H1 (cell line): ENCODE results near the gene PTGES. TPM values are rescaled to one million over a fixed set of nuclear protein-coding genes. Genes with fewer than 3 reads are reported as not detected.

Source experiments
- CTCF ChIA-PET: fragments of 300-600 bp; sonication (Branson Sonifier 250); formaldehyde crosslinking; loops from one replicate; lab custom pipeline; 2021; ENCODE audit not compliant: partially characterized antibody; lab: Charles Lee
- POLR2A ChIA-PET: fragments of 300-600 bp; sonication (Branson Sonifier 250); formaldehyde crosslinking; loops from one replicate; lab custom pipeline; 2021; ENCODE audit warnings: inconsistent platforms; ENCODE audit not compliant: partially characterized antibody; lab: Charles Lee
- DNase-seq, 2 experiments: peaks; one replicate each; pipeline versions ENCODE4 v3.0.0 to v3.0.0-alpha.2; 2010 to 2022; ENCODE audit warnings: low spot score in 2 of 2, low read depth in 1 of 2, mixed read lengths in 1 of 2
- FAIRE-seq: peaks from 2 replicates; lab custom pipeline; 2011; peaks lifted over from hg19 to GRCh38; lab: Jason Lieb, UNC
- H2AFZ ChIP-seq: 2 replicates; pipeline ENCODE4 v1.8.1; 2012; ENCODE audit warnings: low read length, inconsistent platforms
- H2AK5ac ChIP-seq: 2 replicates; pipeline ENCODE4 v1.6.1; 2013; ENCODE audit warnings: low read depth, low read length
- H2BK120ac ChIP-seq: replicated peaks from 2 replicates; pipeline ENCODE3; 2013; ENCODE audit warnings: low read depth, low read length, inconsistent platforms
- H2BK12ac ChIP-seq: 2 replicates; pipeline ENCODE4 v1.6.1; 2013; ENCODE audit warnings: low read depth, low read length
- H2BK15ac ChIP-seq: 2 replicates; pipeline ENCODE4 v1.6.1; 2013; ENCODE audit warnings: low read length
- H2BK20ac ChIP-seq: 2 replicates; pipeline ENCODE4 v1.6.1; 2013; ENCODE audit warnings: low read length
- H2BK5ac ChIP-seq: 2 replicates; pipeline ENCODE4 v1.6.1; 2013; ENCODE audit warnings: low read depth, low read length
- H3K14ac ChIP-seq: 2 replicates; pipeline ENCODE4 v1.6.1; 2013; ENCODE audit warnings: inconsistent platforms; ENCODE audit not compliant: insufficient read length
- H3K18ac ChIP-seq: 2 replicates; pipeline ENCODE4 v1.6.1; 2013; ENCODE audit warnings: low read length; ENCODE audit errors: extremely low read depth
- H3K23ac ChIP-seq: 2 replicates; pipeline ENCODE4 v1.6.1; 2013; ENCODE audit warnings: inconsistent platforms; ENCODE audit not compliant: insufficient read length
- H3K23me2 ChIP-seq: 2 replicates; pipeline ENCODE4 v1.6.1; 2013; ENCODE audit warnings: low read depth, low read length
- H3K27ac ChIP-seq: 2 replicates; pipeline ENCODE4 v1.6.1; 2011; ENCODE audit warnings: low read depth, low read length, inconsistent platforms
- H3K27me3 ChIP-seq, 4 experiments: replicated peaks in 1 of 4; 1 replicate in 1 of 4; 2 replicates in 3 of 4; pipeline versions ENCODE4 v1.6.1 to v1.8.1; 2011 to 2013; ENCODE audit warnings: low read length in 3 of 4, mild to moderate bottlenecking in 3 of 4, inconsistent platforms in 2 of 4, mixed read lengths in 2 of 4, moderate library complexity in 1 of 4; ENCODE audit not compliant: control insufficient read depth in 3 of 4, insufficient read depth in 3 of 4; ENCODE audit errors: extremely low read depth in 1 of 4
- H3K36me3 ChIP-seq, 4 experiments: 2 replicates each; pipeline versions ENCODE4 v1.6.1 to v1.8.1; 2011 to 2013; ENCODE audit warnings: mild to moderate bottlenecking in 4 of 4, low read length in 3 of 4, moderate library complexity in 2 of 4, control low read depth in 1 of 4, inconsistent platforms in 1 of 4; ENCODE audit not compliant: insufficient read depth in 4 of 4, control insufficient read depth in 2 of 4
- H3K4ac ChIP-seq: replicated peaks from 2 replicates; pipeline ENCODE3; 2013; ENCODE audit warnings: low read length, low read depth, mixed read lengths, inconsistent platforms; ENCODE audit not compliant: insufficient read length
- H3K4me1 ChIP-seq, 4 experiments: replicated peaks in 1 of 4; 1 replicate in 1 of 4; 2 replicates in 3 of 4; pipeline versions ENCODE4 v1.6.1 to v1.8.1; 2011 to 2013; ENCODE audit warnings: low read length in 3 of 4, inconsistent platforms in 2 of 4, mixed read lengths in 1 of 4; ENCODE audit not compliant: insufficient read depth in 4 of 4, control insufficient read depth in 3 of 4
- H3K4me2 ChIP-seq, 2 experiments: 2 replicates each; pipeline versions ENCODE4 v1.6.1 to v1.8.1; 2011 to 2013; ENCODE audit warnings: low read depth in 2 of 2, low read length in 2 of 2, control low read depth in 1 of 2, inconsistent platforms in 1 of 2, mild to moderate bottlenecking in 1 of 2; ENCODE audit not compliant: insufficient read depth in 1 of 2
- H3K4me3 ChIP-seq, 4 experiments: fragments of 200-600, 300-600 bp in 1 of 4; sonication (generic), shearing (Covaris generic), sonication (Bioruptor Twin) in 1 of 4; 2 replicates each; pipeline versions ENCODE4 v1.5.1 to v1.8.1; 2011 to 2016; ENCODE audit warnings: low read length in 4 of 4, low read depth in 3 of 4, control low read depth in 2 of 4, inconsistent platforms in 2 of 4, mild to moderate bottlenecking in 2 of 4, mixed read lengths in 1 of 4, moderate library complexity in 1 of 4; ENCODE audit not compliant: insufficient read depth in 2 of 4; ENCODE audit errors: extremely low read depth in 1 of 4
- H3K56ac ChIP-seq: replicated peaks from 2 replicates; pipeline ENCODE3; 2013; ENCODE audit warnings: low read depth, mild to moderate bottlenecking, mixed read lengths, low read length, inconsistent platforms; ENCODE audit not compliant: insufficient read length
- H3K79me1 ChIP-seq: 2 replicates; pipeline ENCODE4 v1.6.1; 2013; ENCODE audit warnings: low read depth, low read length, control low read depth
- H3K79me2 ChIP-seq, 2 experiments: 2 replicates each; pipeline versions ENCODE4 v1.6.1 to v1.8.1; 2012 to 2013; ENCODE audit warnings: low read length in 2 of 2, mild to moderate bottlenecking in 2 of 2, inconsistent platforms in 1 of 2; ENCODE audit not compliant: insufficient read depth in 2 of 2, control insufficient read depth in 1 of 2
- H3K9ac ChIP-seq, 4 experiments: replicated peaks in 1 of 4; 1 replicate in 1 of 4; 2 replicates in 3 of 4; pipeline versions ENCODE4 v1.6.1 to v1.8.1; 2011 to 2013; ENCODE audit warnings: low read depth in 3 of 4, low read length in 3 of 4, control low read depth in 2 of 4, mild to moderate bottlenecking in 2 of 4, moderate library complexity in 2 of 4, inconsistent platforms in 1 of 4; ENCODE audit errors: extremely low read depth in 1 of 4
- H3K9me3 ChIP-seq, 2 experiments: 2 replicates each; pipeline versions ENCODE4 v1.6.1 to v1.8.1; 2012 to 2013; ENCODE audit warnings: mild to moderate bottlenecking in 2 of 2, moderate library complexity in 2 of 2, control low read depth in 1 of 2, inconsistent platforms in 1 of 2, low read depth in 1 of 2, low read length in 1 of 2, mixed read lengths in 1 of 2; ENCODE audit not compliant: insufficient read depth in 2 of 2
- H4K20me1 ChIP-seq, 2 experiments: replicated peaks in 1 of 2; 2 replicates each; pipeline versions ENCODE3 to v1.8.1; 2011 to 2013; ENCODE audit warnings: inconsistent platforms in 2 of 2, low read length in 2 of 2, mild to moderate bottlenecking in 1 of 2; ENCODE audit not compliant: insufficient read depth in 2 of 2, control insufficient read depth in 1 of 2
- H4K5ac ChIP-seq: 2 replicates; pipeline ENCODE4 v1.6.1; 2013; ENCODE audit warnings: low read length, low read depth, mixed read lengths, inconsistent platforms; ENCODE audit not compliant: insufficient read length
- H4K8ac ChIP-seq: 2 replicates; pipeline ENCODE4 v1.8.0; 2013; ENCODE audit warnings: mild to moderate bottlenecking, moderate library complexity, low read length, inconsistent platforms; ENCODE audit not compliant: insufficient read depth; ENCODE audit errors: extremely low read depth
- H4K91ac ChIP-seq: replicated peaks from 2 replicates; pipeline ENCODE3; 2013; ENCODE audit warnings: low read length, mixed read lengths, inconsistent platforms; ENCODE audit not compliant: insufficient read length
- HDAC6 ChIP-seq: IDR thresholded peaks from one replicate; pipeline ENCODE4 v1.7.1; 2012; ENCODE audit warnings: low read depth, mild to moderate bottlenecking, inconsistent platforms, low read length, moderate library complexity
- SRF ChIP-seq: IDR thresholded peaks from 2 replicates; pipeline ENCODE4 v1.6.1; 2011; ENCODE audit warnings: mild to moderate bottlenecking, low read depth, low read length, moderate library complexity
- WGBS, 2 experiments: shearing (Covaris generic) in 1 of 2; methylation state at CpG; one replicate each; pipeline versions ENCODE4 v1.1.6 to v1.1.7; 2013 to 2015; ENCODE audit warnings: low lambda C conversion rate in 2 of 2, mixed read lengths in 2 of 2, inconsistent platforms in 1 of 2, low coverage in 1 of 2, missing lambda C conversion rate in 1 of 2; ENCODE audit not compliant: insufficient replicate concordance in 2 of 2, insufficient coverage in 1 of 2, insufficient read length in 1 of 2; ENCODE audit errors: extremely low coverage in 1 of 2, missing lambda C conversion rate in 1 of 2; 5-methylcytosine and 5-hydroxymethylcytosine counted together
- polyA plus RNA-seq, 7 experiments: library from polyadenylated mRNA; depleted of rRNA in 3 of 7; stranded (reverse) in 5 of 7; unstranded in 2 of 7; fragments of >200 nt in 5 of 7; fragments of 200-250 nt in 2 of 7; gene quantifications; 1 replicate in 5 of 7; 2 replicates in 1 of 7; 4 replicates in 1 of 7; pipeline versions ENCODE4 v1.2.1 to v1.2.3, GENCODE V29; 2011 to 2013; ENCODE audit warnings: missing spikeins in 2 of 7, mixed read lengths in 2 of 7
- total RNA-seq: library from RNA; stranded (reverse); fragmentation: NEBNext Ultra II Directional; extraction: Animal tissue kit (Norgen Biotek cat#: 25700); gene quantifications from 2 replicates; pipeline ENCODE4 v1.2.1, GENCODE V29; 2021

Gene PTGES
- total and polyA plus RNA-seq, 2 of the 8 experiments (the other 6 are each of a cell fraction or from before 2014, with no cell fraction given): 3.2 to 5.1 TPM

DNA sequence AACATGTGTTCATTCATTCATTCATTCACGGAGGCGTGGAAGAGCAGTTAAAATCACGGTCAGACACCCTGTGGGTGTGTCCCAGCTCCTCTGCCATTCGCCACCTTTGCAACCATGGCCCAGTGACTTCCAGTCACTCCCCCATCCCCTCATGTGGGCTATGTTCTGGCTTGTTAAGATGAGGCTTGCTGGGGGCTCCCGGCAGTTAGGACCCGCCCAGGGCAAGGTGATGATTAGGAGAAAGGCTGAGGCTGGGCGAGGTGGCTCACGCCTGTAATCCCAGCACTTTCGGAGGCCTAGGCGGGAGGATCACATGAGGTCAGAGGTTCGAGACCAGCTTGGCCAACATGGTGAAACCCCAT lies 24.9 kb upstream of the PTGES start:
- Histone ChIP-seq H2AK5ac (no peak overlapping the region), H4K5ac (no peak overlapping the region), H3K4me1 (peaks cover 0 to 3% (median 0%) of the 10 kb centered on the region in 4 experiments; a peak in 3 of 7 replicates), H3K27me3 (no peaks in the 10 kb centered on the region), H3K79me1 (no peaks in the 10 kb centered on the region), H3K4me2 (no peak overlapping the region), H3K4ac (no peak overlapping the region), H2BK20ac (no peak overlapping the region), H2BK5ac (no peak overlapping the region), H4K8ac (no peak overlapping the region), H3K56ac (no peak overlapping the region), H4K20me1 (no peaks in the 10 kb centered on the region), H2AFZ (no peak overlapping the region), H3K23ac (peak overlapping the region; percentile 34), H3K36me3 (no peaks in the 10 kb centered on the region), H4K91ac (no peak overlapping the region), H3K23me2 (no peaks in the 10 kb centered on the region), H3K79me2 (no peaks in the 10 kb centered on the region), H3K14ac (no peak overlapping the region), H2BK15ac (no peak overlapping the region), H2BK120ac (no peak overlapping the region), H3K18ac (no peak overlapping the region), H3K27ac (no peak overlapping the region), H3K9ac (no peak overlapping the region), H3K4me3 (no peak overlapping the region), H2BK12ac (no peak overlapping the region), H3K9me3 (no peaks in the 10 kb centered on the region)
- ChIA-PET POLR2A (interaction anchor here (0.7 to 1.3 kb wide), 2 partner anchors 9 to 141 kb away, joined by 3 to 4 read pairs; no protein-coding TSS in a partner anchor), CTCF (interaction anchor here (0.8 to 12.8 kb wide), 5 partner anchors 32 to 153 kb away, joined by 3 to 250 read pairs (median 6); no protein-coding TSS in a partner anchor)
- FAIRE-seq (no peak), DNase-seq (no peak)
- TF ChIP-seq HDAC6 (no peak), SRF (no peak)
- WGBS, 2 experiments: 93% methylated on average over 11 of the region's 11 CpGs; no CpG with 5 or more reads in 1 of the 2 experiments
